Smooth muscle cell (in vitro differentiated cells): ENCODE measurements around the gene CENPQ. TPM values are rescaled to one million over a fixed set of nuclear protein-coding genes. Genes with fewer than 3 reads are reported as not detected.
A peak's percentile ranks its signal among the peaks of the same experiment; 100 is the strongest.

ENCODE experiments used
- DNase-seq: peaks from one replicate; lab custom pipeline; 2025; ENCODE audit not compliant: unreplicated experiment; lab: John Stamatoyannopoulos, UW
- H2AFZ ChIP-seq: fragments of 200-600 bp; sonication (generic); 2 replicates; pipeline ENCODE4 v1.6.0; 2016; ENCODE audit warnings: antibody characterized with exemption, low read depth, mild to moderate bottlenecking
- H3F3A ChIP-seq: fragments of 200-600 bp; sonication (generic); 2 replicates; pipeline ENCODE4 v1.6.0; 2017; ENCODE audit warnings: antibody characterized with exemption, low read depth
- H3K27ac ChIP-seq: fragments of 200-600 bp; sonication (generic); 2 replicates; pipeline ENCODE4 v1.5.1; 2016; ENCODE audit warnings: low read depth, mild to moderate bottlenecking
- H3K27me3 ChIP-seq: fragments of 200-600 bp; sonication (generic); 2 replicates; pipeline ENCODE4 v1.6.1; 2016; ENCODE audit warnings: low read depth, mild to moderate bottlenecking
- H3K36me3 ChIP-seq: fragments of 200-600 bp; sonication (generic); 2 replicates; pipeline ENCODE4 v1.5.1; 2016; ENCODE audit warnings: low read depth
- H3K4me1 ChIP-seq: fragments of 200-600 bp; sonication (generic); 2 replicates; pipeline ENCODE4 v1.5.1; 2016; ENCODE audit warnings: low read depth
- H3K4me2 ChIP-seq: fragments of 200-600 bp; sonication (generic); 2 replicates; pipeline ENCODE4 v1.6.0; 2016; ENCODE audit warnings: mild to moderate bottlenecking
- H3K4me3 ChIP-seq: fragments of 200-600 bp; sonication (generic); 2 replicates; pipeline ENCODE4 v1.5.1; 2016; ENCODE audit warnings: mild to moderate bottlenecking
- H3K79me2 ChIP-seq: fragments of 200-600 bp; sonication (generic); 2 replicates; pipeline ENCODE4 v1.6.0; 2016; ENCODE audit warnings: low read depth, mild to moderate bottlenecking
- H3K9ac ChIP-seq: fragments of 200-600 bp; sonication (generic); 2 replicates; pipeline ENCODE4 v1.6.0; 2016; ENCODE audit warnings: low read depth
- H3K9me3 ChIP-seq: fragments of 200-600 bp; sonication (generic); replicated peaks from 2 replicates; pipeline ENCODE4 v1.5.1; 2016; ENCODE audit warnings: low read depth
- H4K20me1 ChIP-seq: fragments of 200-600 bp; sonication (generic); 2 replicates; pipeline ENCODE4 v1.6.0; 2016; ENCODE audit warnings: low read depth
- CTCF ChIP-seq: fragments of 200-600 bp; sonication (generic); IDR thresholded peaks from 2 replicates; pipeline ENCODE4 v1.5.1; 2017; ENCODE audit warnings: borderline replicate concordance, mild to moderate bottlenecking, antibody characterized with exemption; ENCODE audit not compliant: insufficient read depth, poor library complexity, severe bottlenecking
- WGBS: methylation state at CpG from one replicate; pipeline ENCODE4 v1.1.7; 2016; ENCODE audit warnings: low lambda C conversion rate; 5-methylcytosine and 5-hydroxymethylcytosine counted together
- polyA plus RNA-seq: library from polyadenylated mRNA; unstranded; fragments of >200 nt; fragmentation: Nextera tagmentation; extraction: Ambion mirVana; gene quantifications from 2 replicates; pipeline ENCODE4 v1.2.1, GENCODE V29; 2016
- total RNA-seq: library from RNA; depleted of rRNA; stranded (reverse); fragments of >200 nt; gene quantifications from 2 replicates; pipeline ENCODE4 v1.2.3, GENCODE V29; 2014

CENPQ gene
- total and polyA plus RNA-seq, 2 experiments from 2014 or later = 9.2 to 15.1 TPM

GRCh38 chr6:49462071-49462470 is 1.1 kb upstream of the CENPQ start:
- Histone ChIP-seq H2AFZ (peak overlapping the region; percentile 97), H3K4me1 (peaks cover 15% of the 10 kb centered on the region), H3K36me3 (no peaks in the 10 kb centered on the region), H3K9me3 (no peaks in the 10 kb centered on the region), H3K4me2 (peak overlapping the region; percentile 96), H3K9ac (peak overlapping the region; percentile 95), H3K79me2 (peaks cover 62% of the 10 kb centered on the region), H3K4me3 (peak overlapping the region; percentile 91), H3K27ac (peak overlapping the region; percentile 73), H3F3A (no peaks in the 10 kb centered on the region), H3K27me3 (no peaks in the 10 kb centered on the region), H4K20me1 (no peaks in the 10 kb centered on the region)
- 82% methylated on average over 3 of the region's 3 CpGs for WGBS
- TF ChIP-seq CTCF = no peak
- DNase-seq = no peak

- Histone ChIP-seq H3K36me3 (no peaks in the 10 kb centered on the region), H3K4me1 (peaks cover 15% of the 10 kb centered on the region), H3K9ac (peak overlapping the region; percentile 95), H3F3A (no peaks in the 10 kb centered on the region), H3K4me3 (peak overlapping the region; percentile 91), H3K9me3 (no peaks in the 10 kb centered on the region), H3K79me2 (peaks cover 62% of the 10 kb centered on the region), H3K27ac (peak overlapping the region; percentile 73), H4K20me1 (no peaks in the 10 kb centered on the region), H2AFZ (peak overlapping the region; percentile 97), H3K4me2 (peak overlapping the region; percentile 96), H3K27me3 (no peaks in the 10 kb centered on the region)
- DNase-seq = no peak
- no peak for TF ChIP-seq CTCF
- 5% methylated on average over 7 of the region's 7 CpGs for WGBS
Measured at GRCh38 chr6:49462599-49462926, 607 bp upstream of the CENPQ start.

GRCh38 chr6:49463612-49463967 is 420 bp downstream of the CENPQ start:
- peak overlapping the region; percentile 28 for H3K27ac ChIP-seq
- peaks cover 64% of the 10 kb centered on the region for H3K79me2 ChIP-seq
- peak overlapping the region; percentile 95 for H3K9ac ChIP-seq
- 0% methylated on average over 4 of the region's 4 CpGs for WGBS
- peak overlapping the region; percentile 96 for H3K4me2 ChIP-seq
- no peak for DNase-seq
- no peaks in the 10 kb centered on the region for H3K36me3 ChIP-seq
- no peaks in the 10 kb centered on the region for H4K20me1 ChIP-seq
- H3K4me1 ChIP-seq = peaks cover 15% of the 10 kb centered on the region
- no peaks in the 10 kb centered on the region for H3K27me3 ChIP-seq
- no peaks in the 10 kb centered on the region for H3F3A ChIP-seq
- H3K4me3 ChIP-seq = peak overlapping the region; percentile 91
- no peaks in the 10 kb centered on the region for H3K9me3 ChIP-seq
- H2AFZ ChIP-seq = peak overlapping the region; percentile 97
- no peak for TF ChIP-seq CTCF

- no peaks in the 10 kb centered on the region for H3K9me3 ChIP-seq
- no peaks in the 10 kb centered on the region for H3F3A ChIP-seq
- DNase-seq = no peak
- H4K20me1 ChIP-seq = no peaks in the 10 kb centered on the region
- H3K9ac ChIP-seq = no peak overlapping the region
- peaks cover 60% of the 10 kb centered on the region for H3K79me2 ChIP-seq
- H3K27me3 ChIP-seq = no peaks in the 10 kb centered on the region
- H3K36me3 ChIP-seq = no peaks in the 10 kb centered on the region
- H3K4me2 ChIP-seq = no peak overlapping the region
- peaks cover 15% of the 10 kb centered on the region for H3K4me1 ChIP-seq
- no peak overlapping the region for H3K4me3 ChIP-seq
- 99% methylated on average over 2 of the region's 2 CpGs for WGBS
- H2AFZ ChIP-seq = no peak overlapping the region
- no peak for TF ChIP-seq CTCF
- H3K27ac ChIP-seq = no peak overlapping the region
Measured at GRCh38 chr6:49464691-49465090, 1.5 kb downstream of the CENPQ start.
